HL-60 (cell line): ENCODE measurements around the gene CCDC88C.

Experiments
- DNase-seq, 2 experiments: peaks; one replicate each; pipeline ENCODE4 v3.0.0-alpha.2; 2010 to 2020; ENCODE audit warnings: low read depth in 1 of 2, low spot score in 1 of 2
- H3K27ac ChIP-seq: fragments of 250-450 bp; sonication (Bioruptor Pico); replicated peaks from 2 replicates; pipeline ENCODE4 v1.5.1; 2020; ENCODE audit warnings: mild to moderate bottlenecking, moderate library complexity
- H3K27me3 ChIP-seq: fragments of 250-450 bp; sonication (Bioruptor Pico); 2 replicates; pipeline ENCODE4 v1.5.1; 2021; ENCODE audit warnings: mild to moderate bottlenecking, moderate library complexity; ENCODE audit not compliant: insufficient read depth, poor library complexity, severe bottlenecking
- H3K4me3 ChIP-seq: replicated peaks from 2 replicates; pipeline ENCODE4 v1.5.1; 2011; ENCODE audit warnings: mild to moderate bottlenecking, control low read depth, low read length; ENCODE audit not compliant: insufficient read depth
- CTCF ChIP-seq: IDR thresholded peaks from one replicate; pipeline ENCODE4 v1.5.1; 2011; ENCODE audit warnings: low read length, control low read depth, inconsistent platforms; ENCODE audit not compliant: insufficient read depth
- GABPA ChIP-seq: IDR thresholded peaks from 2 replicates; pipeline ENCODE4 v1.6.1; 2012; ENCODE audit warnings: low read depth
- POLR2AphosphoS5 ChIP-seq: IDR thresholded peaks from 2 replicates; pipeline ENCODE4 v1.6.1; 2012; ENCODE audit warnings: low read depth
- SPI1 ChIP-seq: IDR thresholded peaks from 2 replicates; pipeline ENCODE4 v1.6.1; 2012; ENCODE audit warnings: low read depth, mild to moderate bottlenecking, borderline replicate concordance
- TF ChIP-seq, protein P1 (sequence below): IDR thresholded peaks from 2 replicates; pipeline ENCODE4 v1.6.1; 2012; ENCODE audit warnings: low read depth; ENCODE audit not compliant: insufficient replicate concordance

The CCDC88C gene

DNA sequence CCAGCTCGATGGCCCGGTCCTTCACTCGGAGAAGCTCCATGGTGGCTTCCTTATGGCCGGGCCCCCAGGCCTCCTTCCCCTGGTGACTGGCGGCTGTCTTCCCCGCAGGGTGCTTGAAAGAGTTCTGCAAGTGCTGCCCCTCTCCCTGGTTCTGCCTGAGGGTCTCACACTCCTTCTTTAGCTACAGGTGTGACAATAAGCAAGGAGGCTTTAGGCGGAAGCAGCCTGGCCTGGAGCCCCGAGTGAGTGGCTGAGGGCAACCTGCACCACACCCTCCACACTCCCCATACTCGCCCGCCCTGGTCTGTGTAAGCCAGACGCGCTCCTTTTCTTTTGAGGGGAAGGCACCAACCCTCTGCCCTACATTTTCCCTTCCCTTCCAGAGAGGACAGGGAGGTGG lies 110.6 kb downstream of the CCDC88C start:
- TF ChIP-seq SPI1 (no peak), POLR2AphosphoS5 (no peak), CTCF (no peak), GABPA (no peak)
- TF ChIP-seq, protein P1, sequence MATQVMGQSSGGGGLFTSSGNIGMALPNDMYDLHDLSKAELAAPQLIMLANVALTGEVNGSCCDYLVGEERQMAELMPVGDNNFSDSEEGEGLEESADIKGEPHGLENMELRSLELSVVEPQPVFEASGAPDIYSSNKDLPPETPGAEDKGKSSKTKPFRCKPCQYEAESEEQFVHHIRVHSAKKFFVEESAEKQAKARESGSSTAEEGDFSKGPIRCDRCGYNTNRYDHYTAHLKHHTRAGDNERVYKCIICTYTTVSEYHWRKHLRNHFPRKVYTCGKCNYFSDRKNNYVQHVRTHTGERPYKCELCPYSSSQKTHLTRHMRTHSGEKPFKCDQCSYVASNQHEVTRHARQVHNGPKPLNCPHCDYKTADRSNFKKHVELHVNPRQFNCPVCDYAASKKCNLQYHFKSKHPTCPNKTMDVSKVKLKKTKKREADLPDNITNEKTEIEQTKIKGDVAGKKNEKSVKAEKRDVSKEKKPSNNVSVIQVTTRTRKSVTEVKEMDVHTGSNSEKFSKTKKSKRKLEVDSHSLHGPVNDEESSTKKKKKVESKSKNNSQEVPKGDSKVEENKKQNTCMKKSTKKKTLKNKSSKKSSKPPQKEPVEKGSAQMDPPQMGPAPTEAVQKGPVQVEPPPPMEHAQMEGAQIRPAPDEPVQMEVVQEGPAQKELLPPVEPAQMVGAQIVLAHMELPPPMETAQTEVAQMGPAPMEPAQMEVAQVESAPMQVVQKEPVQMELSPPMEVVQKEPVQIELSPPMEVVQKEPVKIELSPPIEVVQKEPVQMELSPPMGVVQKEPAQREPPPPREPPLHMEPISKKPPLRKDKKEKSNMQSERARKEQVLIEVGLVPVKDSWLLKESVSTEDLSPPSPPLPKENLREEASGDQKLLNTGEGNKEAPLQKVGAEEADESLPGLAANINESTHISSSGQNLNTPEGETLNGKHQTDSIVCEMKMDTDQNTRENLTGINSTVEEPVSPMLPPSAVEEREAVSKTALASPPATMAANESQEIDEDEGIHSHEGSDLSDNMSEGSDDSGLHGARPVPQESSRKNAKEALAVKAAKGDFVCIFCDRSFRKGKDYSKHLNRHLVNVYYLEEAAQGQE, result no peak
- DNase-seq, result no peak
- H3K4me3 ChIP-seq, result no peak overlapping the region
- H3K27me3 ChIP-seq, result no peaks in the 10 kb centered on the region
- H3K27ac ChIP-seq, result no peak overlapping the region

DNA sequence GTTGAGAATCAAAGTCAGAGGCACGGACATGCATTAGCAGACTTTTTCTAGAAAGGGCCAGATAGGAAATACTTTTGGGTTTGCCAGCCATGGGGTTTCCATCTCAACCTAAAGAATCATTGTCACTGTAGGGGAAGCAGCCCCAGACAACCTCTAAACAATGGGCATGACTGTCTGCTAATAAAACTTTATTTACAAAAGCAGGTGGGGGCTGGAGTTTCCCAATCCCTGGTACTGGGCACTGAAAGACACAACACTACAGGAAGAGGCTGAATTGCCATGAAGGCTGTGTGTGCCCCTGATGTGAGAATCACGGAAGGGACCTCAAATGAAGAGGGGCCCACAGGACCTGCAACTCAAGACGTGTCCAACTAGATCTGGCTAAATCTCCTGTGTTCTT lies 111.1 kb downstream of the CCDC88C start:
- TF ChIP-seq GABPA (no peak), POLR2AphosphoS5 (no peak), SPI1 (no peak)
- TF ChIP-seq, protein P1, result no peak

DNA sequence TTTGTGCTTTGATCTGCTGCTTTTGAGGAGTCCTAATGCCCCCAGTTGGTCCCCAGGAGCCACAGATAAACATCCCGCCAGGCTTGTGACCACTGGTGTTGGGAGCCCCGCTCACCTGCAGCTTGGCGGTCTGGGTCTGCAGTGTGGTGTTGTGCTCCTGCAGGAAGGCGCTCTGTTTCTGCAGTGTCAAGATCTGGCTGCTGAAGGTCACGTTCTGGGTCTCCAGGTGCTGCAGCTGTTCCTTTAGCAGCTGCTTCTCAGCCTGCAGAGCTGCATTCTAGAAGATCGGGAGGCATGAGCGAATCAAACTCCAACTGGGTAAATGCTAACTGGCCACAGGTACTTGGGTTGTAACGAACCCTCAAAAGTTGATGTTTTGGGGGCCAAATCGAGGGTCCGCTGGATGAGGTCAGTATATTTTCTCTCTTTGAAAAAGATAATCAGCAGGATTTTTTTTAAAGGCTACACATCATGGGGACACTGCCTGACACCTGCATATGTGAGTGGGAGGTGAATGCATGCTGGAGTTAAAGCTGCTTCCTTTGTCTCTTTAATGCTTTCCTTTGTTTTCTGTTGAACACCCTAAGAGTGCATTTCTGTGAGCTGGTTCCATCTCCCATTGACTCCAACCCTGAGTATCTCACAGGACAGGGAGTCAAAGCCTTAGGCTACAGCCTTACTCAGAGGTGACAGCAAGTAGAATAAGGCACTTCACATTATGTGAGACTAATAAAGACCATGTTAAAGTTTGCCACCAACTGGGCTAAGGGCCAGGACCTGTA lies 111.8 kb downstream of the CCDC88C start:
- TF ChIP-seq GABPA (no peak), POLR2AphosphoS5 (no peak), CTCF (no peak), SPI1 (no peak)
- TF ChIP-seq, protein P1, result no peak
- Histone ChIP-seq H3K27ac (no peak overlapping the region), H3K4me3 (no peak overlapping the region), H3K27me3 (no peaks in the 10 kb centered on the region)
- no peak for DNase-seq

More for the DNA sequence above, 111.1 kb downstream of the CCDC88C start:
- Histone ChIP-seq H3K27me3 (no peaks in the 10 kb centered on the region), H3K27ac (no peak overlapping the region), H3K4me3 (no peak overlapping the region)
- DNase-seq, result no peak
